ENCODE results near the gene COL16A1. TPM values are rescaled to one million over a fixed set of nuclear protein-coding genes. Genes with fewer than 3 reads are reported as not detected.

The COL16A1 gene
- polyA plus RNA-seq (ENCODE audit: insufficient read length in 3 of 3), result 10 to 100 TPM; 26.6 to 35.9 (median 30.8) TPM

GRCh38 chr1:31703431-31704270 is at the start of gene COL16A1:
COL16A1 (minus strand) TSS chr1:31704017; CDS start chr1:31702193, 1,824 bp downstream.
- DNase-seq (ENCODE audit: low read depth in 3 of 3, low spot score in 2 of 3), result peak in 1 of 3 donors; percentile 66

- DNase-seq (ENCODE audit: low read depth in 3 of 3, low spot score in 2 of 3), result no peak
Measured at GRCh38 chr1:31752952-31753475, 49.2 kb upstream of the COL16A1 start.

DNA sequence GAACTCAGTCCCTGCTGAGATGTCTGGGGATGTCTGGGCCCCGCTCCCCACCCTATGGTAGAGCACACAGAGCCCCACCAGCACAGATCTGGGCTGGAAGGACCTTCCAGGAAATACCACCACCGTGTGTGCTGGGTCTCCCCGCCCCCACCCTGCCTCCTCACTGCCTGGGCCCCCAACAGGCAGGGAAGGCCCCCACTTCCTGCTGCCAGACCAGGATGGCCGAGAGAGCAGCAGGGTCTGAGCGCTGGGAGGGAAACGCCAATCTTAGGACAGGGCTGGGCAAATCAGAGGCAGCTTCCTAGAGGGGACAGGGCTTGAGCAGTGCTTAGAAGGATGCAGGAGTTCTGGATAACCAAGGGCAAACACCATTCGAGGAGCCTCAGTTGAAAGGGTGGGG is 48.4 kb upstream of the COL16A1 start:
- DNase-seq (ENCODE audit: low read depth in 3 of 3, low spot score in 2 of 3), result no peak

- no peak for DNase-seq (ENCODE audit: low read depth in 3 of 3, low spot score in 2 of 3)
Measured at GRCh38 chr1:31751822-31752241, 48.0 kb upstream of the COL16A1 start.

DNA sequence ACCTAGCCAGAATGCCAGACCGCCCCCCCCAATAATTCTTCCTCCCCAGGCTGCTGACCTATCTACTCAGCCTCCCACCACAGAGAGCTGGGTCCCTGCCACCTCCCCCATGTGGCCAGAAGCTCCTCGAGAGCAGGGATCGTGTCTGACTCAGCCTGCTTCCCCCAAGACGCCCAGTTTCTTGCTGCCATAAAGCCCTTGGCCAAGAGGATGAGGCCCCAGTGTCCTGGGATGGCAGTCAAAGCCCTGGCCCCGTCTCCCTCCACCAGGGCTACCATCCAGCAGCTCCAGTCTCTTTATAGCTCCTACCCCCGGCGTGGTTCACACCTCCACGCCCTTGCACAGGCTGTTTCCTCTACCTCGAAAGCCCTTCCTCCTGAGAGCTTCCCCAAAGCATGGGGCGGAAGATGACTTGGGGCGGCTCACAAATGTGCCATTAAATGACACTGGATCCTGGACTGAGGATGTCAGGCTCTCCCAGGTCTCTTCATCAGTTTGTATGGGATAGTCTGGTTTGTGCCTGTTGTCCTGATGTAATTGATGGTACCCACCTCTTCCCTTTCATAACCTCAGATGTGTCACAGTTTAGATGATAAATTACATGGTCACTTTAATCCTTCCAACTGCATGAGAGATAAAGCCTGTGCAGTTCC is 47.2 kb upstream of the COL16A1 start:
- no peak for DNase-seq (ENCODE audit: low read depth in 3 of 3, low spot score in 2 of 3)

DNA sequence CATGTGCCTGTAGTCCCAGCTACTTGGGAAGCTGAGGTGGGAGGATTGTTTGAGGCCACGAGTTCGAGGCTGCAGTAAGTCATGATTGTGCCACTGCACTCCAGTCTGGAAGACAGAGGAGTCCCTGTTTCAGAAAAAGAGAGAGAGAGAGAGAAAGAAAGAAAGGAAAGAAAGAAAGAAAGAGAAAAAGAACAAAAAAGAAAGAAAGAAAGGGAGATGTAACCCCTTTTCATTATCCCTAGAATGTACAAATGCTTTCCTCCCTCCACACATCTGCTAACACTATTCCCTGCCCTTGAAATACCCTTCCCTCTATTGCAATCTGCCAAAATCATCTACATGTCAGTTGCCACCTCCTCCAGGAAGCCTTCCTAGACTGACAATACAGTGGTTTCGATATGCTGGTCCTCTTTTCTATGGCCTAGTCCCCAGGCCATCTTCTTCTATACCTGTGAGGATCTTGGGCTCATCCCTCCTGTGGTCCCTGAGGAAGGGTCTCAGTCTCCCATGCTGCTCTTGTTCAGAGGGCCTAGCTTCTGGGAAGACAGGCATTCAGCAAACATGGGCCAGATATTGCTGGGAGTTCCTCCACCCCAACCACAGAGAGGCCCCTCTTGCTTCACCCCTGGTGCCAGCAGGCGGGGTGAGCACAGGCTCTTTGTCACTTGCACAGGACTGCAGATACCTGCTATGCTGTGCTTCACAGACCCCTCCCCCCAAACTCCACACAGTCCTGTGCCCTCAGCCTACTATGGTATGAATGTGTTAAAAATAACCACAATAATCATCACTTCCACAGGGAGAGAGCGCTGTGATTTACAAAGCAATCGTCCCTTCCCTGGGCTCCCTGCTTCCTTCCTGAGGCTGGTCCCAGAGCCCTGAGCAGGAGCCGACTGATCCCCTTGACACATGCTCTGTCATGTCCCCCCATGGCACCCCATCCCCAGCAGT is 46.2 kb upstream of the COL16A1 start:
- DNase-seq (ENCODE audit: low read depth in 3 of 3, low spot score in 2 of 3), result no peak

DNA sequence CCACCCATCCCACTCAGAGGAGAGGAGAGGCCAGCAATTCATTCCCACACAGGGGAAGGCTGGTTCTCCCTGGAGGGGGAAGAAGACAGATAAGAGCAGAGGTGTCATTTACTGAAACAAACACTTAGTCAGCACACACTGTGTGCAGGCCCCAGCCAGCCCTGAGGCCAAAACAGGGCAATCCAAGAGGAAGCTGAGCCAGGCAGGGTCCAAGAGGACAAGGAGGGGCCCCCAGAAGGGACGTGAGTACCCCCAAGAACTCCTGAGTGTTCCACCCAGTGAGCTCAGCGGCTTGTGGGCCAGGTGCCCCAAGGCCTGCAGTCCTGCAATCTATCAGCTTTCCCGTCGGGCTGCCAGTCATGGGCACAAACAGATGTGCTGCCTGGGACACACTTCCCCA is 44.5 kb upstream of the COL16A1 start:
- no peak for DNase-seq (ENCODE audit: low read depth in 3 of 3, low spot score in 2 of 3)

DNA sequence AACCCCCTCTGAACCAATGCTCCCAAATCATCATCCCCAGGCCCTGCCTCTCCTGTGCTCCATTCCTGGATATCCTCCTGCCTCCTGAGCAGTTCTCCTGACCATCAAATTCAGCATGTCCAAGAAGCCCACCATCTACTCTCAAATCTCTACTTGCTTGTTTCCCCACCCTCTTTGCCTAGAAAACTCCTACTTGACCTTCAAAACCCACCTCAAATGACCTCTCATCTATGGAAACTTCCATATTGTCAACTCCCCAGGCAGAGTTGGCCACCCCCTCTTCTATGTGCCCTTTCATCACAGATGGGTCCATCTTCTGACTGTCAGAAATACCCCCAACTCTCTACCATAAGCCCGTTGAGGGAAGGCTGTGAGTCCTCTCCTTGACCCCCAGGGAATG is 43.5 kb upstream of the COL16A1 start:
- no peak for DNase-seq (ENCODE audit: low read depth in 3 of 3, low spot score in 2 of 3)

GRCh38 chr1:31746687-31747086 is 42.9 kb upstream of the COL16A1 start:
- no peak for DNase-seq (ENCODE audit: low read depth in 3 of 3, low spot score in 2 of 3)

DNA sequence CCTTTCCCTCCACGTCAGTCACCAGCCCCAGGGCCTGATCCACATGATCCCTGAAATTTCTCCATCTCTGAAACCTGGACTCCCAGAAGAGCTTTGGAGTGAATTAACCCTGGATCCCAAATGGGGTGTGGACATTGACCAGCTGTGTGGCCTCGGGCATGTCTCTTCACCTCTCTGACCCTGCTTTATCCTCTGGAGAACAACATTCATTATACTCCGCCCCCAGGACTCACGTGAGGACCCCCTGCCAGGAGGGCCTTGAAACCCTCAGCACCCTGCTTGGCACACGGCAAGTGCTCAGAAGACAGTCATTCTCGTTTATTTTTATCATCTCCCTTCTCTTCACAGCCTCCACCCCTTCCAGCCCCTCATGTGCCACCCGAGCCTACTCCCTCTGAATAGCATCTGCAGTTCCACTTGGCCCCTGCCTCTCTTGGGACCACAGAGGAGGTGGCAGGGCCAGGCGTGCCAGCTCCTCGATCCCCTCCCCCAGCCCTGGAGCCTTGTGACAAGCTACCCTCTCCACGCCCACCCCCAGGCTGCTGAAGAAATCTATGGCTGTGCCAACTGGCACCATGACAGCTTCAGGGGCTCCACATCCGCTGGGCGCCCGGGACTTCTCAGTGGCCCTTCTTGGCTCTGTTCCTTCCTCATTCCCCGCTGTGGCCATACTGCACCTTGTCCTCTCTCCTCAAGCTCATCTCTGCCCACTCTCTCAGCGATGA is 42.3 kb upstream of the COL16A1 start:
- DNase-seq (ENCODE audit: low read depth in 3 of 3, low spot score in 2 of 3), result no peak

GRCh38 chr1:31745096-31745945 is 41.5 kb upstream of the COL16A1 start:
- DNase-seq (ENCODE audit: low read depth in 3 of 3, low spot score in 2 of 3), result no peak

- DNase-seq (ENCODE audit: low read depth in 3 of 3, low spot score in 2 of 3), result no peak
Measured at GRCh38 chr1:31744165-31744888, 40.5 kb upstream of the COL16A1 start.

GRCh38 chr1:31742462-31743212 is 38.8 kb upstream of the COL16A1 start:
- no peak for DNase-seq (ENCODE audit: low read depth in 3 of 3, low spot score in 2 of 3)

DNA sequence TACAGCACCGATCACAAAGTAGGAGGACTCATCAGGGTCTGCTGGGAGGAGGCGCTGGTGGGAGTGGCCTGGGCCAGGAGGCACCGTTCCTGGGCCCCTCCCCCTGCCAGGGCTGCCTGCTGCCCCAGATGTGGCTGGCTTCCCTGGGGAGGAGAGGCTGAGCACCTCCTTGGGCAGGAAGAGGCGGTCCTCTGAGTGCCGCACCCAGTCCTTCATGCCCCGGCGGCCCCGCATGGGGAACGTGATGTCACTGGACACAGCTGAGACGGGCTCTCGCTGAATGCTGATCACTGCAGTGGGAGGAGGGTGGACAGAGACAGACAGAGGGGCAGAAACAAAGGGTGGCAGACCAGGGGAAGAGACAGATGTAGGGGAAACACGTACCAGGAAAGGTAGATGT is 35.5 kb upstream of the COL16A1 start:
- DNase-seq (ENCODE audit: low read depth in 3 of 3, low spot score in 2 of 3), result no peak

GRCh38 chr1:31736675-31737074 is 32.9 kb upstream of the COL16A1 start:
- no peak for DNase-seq (ENCODE audit: low read depth in 3 of 3, low spot score in 2 of 3)

DNA sequence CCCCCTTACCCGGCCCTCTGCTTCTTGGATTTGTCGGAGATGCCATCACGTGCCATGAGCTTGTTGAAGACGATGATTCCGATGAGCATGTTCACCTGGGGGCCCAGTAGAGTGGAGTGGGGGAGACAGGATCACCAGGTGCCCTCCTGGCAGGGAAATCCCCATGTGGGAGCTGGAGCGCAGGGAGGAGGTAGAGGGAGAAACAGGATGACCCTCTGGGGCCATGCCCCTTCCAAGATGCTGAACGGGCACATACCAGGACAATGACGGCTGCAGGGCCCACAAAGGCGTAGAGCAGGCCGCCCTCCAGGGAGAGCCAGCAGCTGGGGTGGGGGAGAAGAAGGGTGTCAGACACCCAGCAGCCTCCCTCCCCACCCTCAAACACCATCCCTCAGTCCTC is 31.8 kb upstream of the COL16A1 start:
- DNase-seq (ENCODE audit: low read depth in 3 of 3, low spot score in 2 of 3), result no peak

DNA sequence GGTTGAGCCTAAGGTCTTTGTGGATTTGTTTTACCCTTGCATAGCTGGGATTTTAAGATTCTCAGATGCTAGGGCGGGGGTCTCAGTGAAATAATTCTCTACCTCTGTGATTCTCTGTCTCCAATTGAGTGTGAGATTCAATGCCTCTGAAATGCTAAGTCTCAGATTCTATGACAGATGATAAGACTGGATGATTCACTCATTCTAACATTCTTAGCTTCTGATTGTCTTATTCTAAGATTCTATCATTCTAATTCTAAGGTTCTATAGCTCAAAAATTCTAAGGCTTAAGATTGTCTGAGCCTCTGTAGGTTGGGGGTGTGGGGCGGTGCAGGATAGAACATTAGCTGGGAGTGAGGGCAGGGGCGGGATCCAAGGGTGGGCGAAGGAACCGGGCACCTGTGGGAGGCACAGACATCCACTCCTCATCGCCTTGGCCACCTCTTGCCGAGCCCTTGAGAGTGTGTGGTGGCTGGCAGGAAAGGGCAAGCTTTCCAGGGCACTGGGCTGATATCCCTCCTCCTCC is 30.8 kb upstream of the COL16A1 start:
- no peak for DNase-seq (ENCODE audit: low read depth in 3 of 3, low spot score in 2 of 3)

Data from right renal cortex interstitium (tissue), 3 donors.